Tibial nerve (tissue), 4 donors: ENCODE data around the gene NISCH. TPM values are rescaled to one million over a fixed set of nuclear protein-coding genes. Genes with fewer than 3 reads are reported as not detected.
A peak's percentile ranks its signal among the peaks of the same experiment; 100 is the strongest.
"Not testable (repeated sequence)": the region's sequence is repeated elsewhere in the genome, so short reads cannot be mapped to it uniquely, and the experiment has no call there.

ENCODE experiments used
- DNase-seq, 2 donors: peaks; one replicate each; pipeline ENCODE4 v3.0.0-alpha.2; 2019; ENCODE audit warnings: low spot score in 2 of 2
- H3K27ac ChIP-seq, 4 donors: fragments of 200-600 bp; sonication (generic) in 3 of 4; one replicate each; pipeline ENCODE4 v1.5.1; 2017 to 2019; ENCODE audit warnings: mild to moderate bottlenecking in 1 of 4
- H3K27me3 ChIP-seq, 2 donors: fragments of 200-600 bp; sonication (generic) in 1 of 2; one replicate each; pipeline versions ENCODE4 v1.5.1 to v1.6.0; 2017 to 2019
- H3K36me3 ChIP-seq, 3 donors: fragments of 200-600 bp; sonication (generic); one replicate each; pipeline ENCODE4 v1.5.1; 2018 to 2019
- H3K4me1 ChIP-seq, 4 donors: fragments of 200-600 bp; sonication (generic) in 3 of 4; one replicate each; pipeline ENCODE4 v1.5.1; 2017 to 2019
- H3K4me3 ChIP-seq, 4 donors: fragments of 200-600 bp; sonication (generic) in 3 of 4; one replicate each; pipeline ENCODE4 v1.5.1; 2017 to 2019; ENCODE audit warnings: mild to moderate bottlenecking in 1 of 4, moderate library complexity in 1 of 4
- H3K9me3 ChIP-seq, 4 donors: fragments of 200-600 bp; sonication (generic) in 3 of 4; one replicate each; pipeline ENCODE4 v1.5.1; 2017 to 2019
- CTCF ChIP-seq, 5 experiments: fragments of 200-600 bp in 3 of 5; fragments of 450-650 bp in 2 of 5; sonication (generic) in 3 of 5; IDR thresholded peaks; one replicate each; pipeline ENCODE4 v1.5.1; 2016 to 2019; ENCODE audit warnings: antibody characterized with exemption in 5 of 5, mild to moderate bottlenecking in 3 of 5, moderate library complexity in 2 of 5
- EP300 ChIP-seq, 2 donors: sonication (generic); formaldehyde crosslinking; IDR thresholded peaks; one replicate each; pipeline ENCODE4 v1.6.1; 2017; ENCODE audit warnings: antibody characterized with exemption in 2 of 2, mild to moderate bottlenecking in 1 of 2
- POLR2A ChIP-seq, 2 donors: fragments of 450-650 bp; IDR thresholded peaks; one replicate each; pipeline ENCODE4 v1.6.1; 2017; ENCODE audit warnings: antibody characterized with exemption in 2 of 2, mild to moderate bottlenecking in 2 of 2, moderate library complexity in 2 of 2
- WGBS, 2 donors: methylation state at CpG; one replicate each; pipeline ENCODE4 v1.1.5; 2018; 5-methylcytosine and 5-hydroxymethylcytosine counted together
- total RNA-seq, 4 donors: library from RNA; depleted of rRNA; stranded (reverse); fragments of >200 nt; gene quantifications; one replicate each; pipeline ENCODE4 v1.1.0, GENCODE V29; 2016

The NISCH gene
- total RNA-seq, 4 donors from 2014 or later, result 192 to 305 (median 232) TPM

DNA sequence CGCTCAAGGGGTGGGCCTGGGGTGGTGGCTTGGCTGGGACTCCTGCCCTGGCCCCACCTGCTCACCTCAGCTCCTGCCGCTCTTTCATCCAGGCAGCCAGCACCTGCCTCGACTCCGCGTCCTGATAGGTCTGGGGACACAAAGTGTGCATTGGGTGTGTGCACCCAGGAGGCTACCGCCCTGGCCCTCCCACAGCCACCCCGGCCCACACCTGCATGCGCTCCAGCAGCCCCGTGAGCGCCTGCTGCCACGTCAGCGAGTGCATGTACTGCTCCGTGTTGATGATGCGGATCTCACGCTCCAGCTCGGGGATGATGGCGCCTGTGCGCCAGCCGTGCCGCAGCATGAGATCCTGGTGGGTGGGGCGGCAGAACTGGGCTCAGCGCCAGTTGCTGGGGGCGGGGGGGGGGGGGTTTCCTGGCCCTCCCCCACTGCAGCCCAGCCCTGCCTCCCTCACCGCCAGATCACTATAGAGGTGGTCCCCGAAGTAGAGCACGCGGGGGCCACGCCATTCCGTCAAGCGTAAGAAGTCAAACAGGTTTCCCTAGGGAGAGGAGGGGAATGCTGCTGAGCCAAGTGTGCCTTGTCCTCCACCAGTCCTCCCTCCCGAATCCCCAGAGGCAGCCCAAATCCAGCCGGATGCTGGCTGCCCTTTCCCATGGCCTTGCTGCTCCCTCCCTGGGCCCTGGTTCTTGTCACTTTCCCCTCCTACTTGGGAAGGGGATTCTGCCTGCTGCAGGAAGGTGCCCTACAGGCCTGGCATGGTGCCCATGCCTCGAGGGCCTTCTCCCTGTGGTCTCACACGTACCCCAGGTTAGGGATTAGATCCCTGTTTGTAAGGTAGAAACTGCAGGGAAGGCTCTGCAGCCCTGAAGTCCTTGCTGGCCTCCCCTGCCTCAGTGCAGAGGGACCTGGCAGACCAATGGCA lies 69.6 kb downstream of the NISCH start:
- Histone ChIP-seq H3K4me1 (peaks cover 0 to 44% (median 5%) of the 10 kb centered on the region in 4 donors), H3K36me3 (peaks cover 0 to 86% (median 0%) of the 10 kb centered on the region in 3 donors), H3K9me3 (no peaks in the 10 kb centered on the region), H3K4me3 (no peak overlapping the region), H3K27ac (peak overlapping the region; percentile 36 to 69 (median 56)), H3K27me3 (no peaks in the 10 kb centered on the region)
- WGBS, 2 donors, result 75 to 84% methylated on average over 11 to 26 of the region's 34 CpGs
- TF ChIP-seq EP300 (IDR thresholded peaks at IDR 0.05), result peak in 1 of 2 donors; percentile 42
- TF ChIP-seq POLR2A (IDR thresholded peaks at IDR 0.05), result no peak
- peak in 1 of 2 donors; percentile 13 for DNase-seq

- peak in 1 of 2 donors; percentile 10 for DNase-seq
- Histone ChIP-seq H3K27ac (peak overlapping the region; percentile 36 to 69 (median 56)), H3K4me3 (no peak overlapping the region), H3K4me1 (peaks cover 0 to 53% (median 7%) of the 10 kb centered on the region in 4 donors), H3K9me3 (no peaks in the 10 kb centered on the region), H3K36me3 (peaks cover 0 to 78% (median 0%) of the 10 kb centered on the region in 3 donors), H3K27me3 (no peaks in the 10 kb centered on the region)
- TF ChIP-seq POLR2A (IDR thresholded peaks at IDR 0.05) (no peak), CTCF (IDR thresholded peaks at IDR 0.05) (no peak), EP300 (IDR thresholded peaks at IDR 0.05) (no peak)
- 67 to 71% methylated on average over 9 of the region's 9 CpGs for WGBS, 2 donors
Measured at GRCh38 chr3:52525680-52526561, 70.5 kb downstream of the NISCH start.

- peaks cover 0 to 60% (median 10%) of the 10 kb centered on the region in 4 donors for H3K4me1 ChIP-seq
- 77 to 85% methylated on average over 5 of the region's 5 CpGs for WGBS, 2 donors
- not testable (repeated sequence) for H3K9me3 ChIP-seq, H3K4me3 ChIP-seq, DNase-seq, H3K27me3 ChIP-seq
- H3K27ac ChIP-seq, result peak overlapping the region in 2 of 4 donors; percentile 57 to 89
- H3K36me3 ChIP-seq, result peaks cover 0 to 71% (median 0%) of the 10 kb centered on the region in 3 donors
Measured at GRCh38 chr3:52526671-52527038, 71.3 kb downstream of the NISCH start.

- Histone ChIP-seq H3K4me1 (peaks cover 0 to 65% (median 10%) of the 10 kb centered on the region in 4 donors), H3K27ac (peak overlapping the region in 2 of 4 donors; percentile 57 to 89), H3K9me3 (no peaks in the 10 kb centered on the region), H3K27me3 (no peaks in the 10 kb centered on the region), H3K4me3 (no peak overlapping the region), H3K36me3 (peaks cover 0 to 65% (median 0%) of the 10 kb centered on the region in 3 donors)
- TF ChIP-seq CTCF (IDR thresholded peaks at IDR 0.05) (no peak), EP300 (IDR thresholded peaks at IDR 0.05) (no peak), POLR2A (IDR thresholded peaks at IDR 0.05) (no peak)
- peak in 1 of 2 donors; percentile 12 for DNase-seq
- 84 to 96% methylated on average over 7 to 13 of the region's 14 CpGs for WGBS, 2 donors
Measured at GRCh38 chr3:52527039-52527731, 71.8 kb downstream of the NISCH start.

GRCh38 chr3:52527732-52528585 lies 72.6 kb downstream of the NISCH start:
- Histone ChIP-seq H3K4me3 (no peak overlapping the region), H3K27me3 (no peaks in the 10 kb centered on the region), H3K27ac (peak overlapping the region in 2 of 4 donors; percentile 79 to 89), H3K4me1 (peaks cover 0 to 73% (median 14%) of the 10 kb centered on the region in 4 donors), H3K36me3 (peaks cover 0 to 58% (median 0%) of the 10 kb centered on the region in 3 donors), H3K9me3 (no peaks in the 10 kb centered on the region)
- no peak for TF ChIP-seq POLR2A (IDR thresholded peaks at IDR 0.05)
- TF ChIP-seq EP300 (IDR thresholded peaks at IDR 0.05), result no peak
- TF ChIP-seq CTCF (IDR thresholded peaks at IDR 0.05), result no peak
- 84 to 92% methylated on average over 16 to 18 of the region's 18 CpGs for WGBS, 2 donors
- DNase-seq, result peak in 1 of 2 donors; percentile 8
